Frontal cortex (tissue), 4 donors: Measurements from ENCODE around the gene YBEY. TPM values are rescaled to one million over a fixed set of nuclear protein-coding genes. Genes with fewer than 3 reads are reported as not detected.
"Not testable (repeated sequence)": the region's sequence is repeated elsewhere in the genome, so short reads cannot be mapped to it uniquely, and the experiment has no call there.

Experiments used
- DNase-seq, 2 donors: peaks; one replicate each; pipeline ENCODE4 v3.0.0; 2012; ENCODE audit warnings: low spot score in 2 of 2
- FAIRE-seq: peaks from 2 replicates; lab custom pipeline; 2012; peaks lifted over from hg19 to GRCh38; lab: Jason Lieb, UNC
- total RNA-seq: library from RNA; depleted of rRNA; stranded (reverse); fragments of >200 nt; gene quantifications from one replicate; pipeline ENCODE4 v1.2.3, GENCODE V29; 2014
- donor health status: control.
- donor health status: control.
- donor health status: control.

Gene YBEY
- total RNA-seq, 1 donor from 2014 or later = 13.0 TPM

DNA sequence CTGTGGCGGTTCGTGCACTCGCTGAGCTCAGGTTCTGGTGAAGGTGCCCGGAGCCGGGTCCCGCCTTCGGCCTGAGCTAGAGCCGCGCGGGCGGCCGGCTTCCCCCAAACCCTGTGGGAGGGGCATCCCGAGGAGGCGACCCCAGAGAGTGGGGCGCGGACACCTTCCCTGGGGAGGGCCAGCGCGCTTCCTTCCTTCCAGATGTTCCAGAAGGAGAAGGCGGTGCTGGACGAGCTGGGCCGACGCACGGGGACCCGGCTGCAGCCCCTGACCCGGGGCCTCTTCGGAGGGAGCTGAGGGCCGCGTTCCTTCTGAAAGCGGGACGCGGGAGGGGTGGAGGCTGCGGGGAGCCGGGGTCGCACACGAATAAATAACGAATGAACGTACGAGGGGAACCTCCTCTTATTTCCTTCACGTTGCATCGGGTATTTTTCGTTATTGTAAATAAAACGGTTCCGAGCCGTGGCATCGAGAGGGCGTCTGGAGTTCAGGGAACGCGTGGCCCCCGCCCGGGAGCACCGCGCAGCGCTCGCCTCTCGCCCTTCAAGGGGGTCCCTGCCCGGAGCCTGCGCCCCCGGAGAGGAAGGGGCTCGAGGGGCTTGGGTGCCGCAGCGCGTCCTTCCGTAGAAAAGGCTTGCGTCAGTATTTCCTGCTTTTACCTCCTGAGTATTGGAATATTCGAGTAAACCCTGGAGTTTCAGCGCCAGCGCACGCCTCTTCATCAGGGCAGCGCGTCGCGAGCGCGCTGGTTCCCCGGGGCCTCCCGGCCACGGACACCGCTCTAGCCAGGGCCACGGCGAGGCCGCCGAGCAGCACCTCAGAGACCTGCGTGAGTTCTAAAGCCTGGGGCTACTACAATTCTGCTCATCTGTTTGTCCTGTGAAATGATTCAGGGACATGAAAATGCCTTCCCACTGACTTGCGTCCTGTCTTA lies 11.5 kb downstream of the YBEY start:
- peak in 1 of 2 donors; percentile 54 for DNase-seq
- FAIRE-seq = no peak

GRCh38 chr21:46299167-46299566 lies 13.0 kb downstream of the YBEY start:
- FAIRE-seq = no peak

DNA sequence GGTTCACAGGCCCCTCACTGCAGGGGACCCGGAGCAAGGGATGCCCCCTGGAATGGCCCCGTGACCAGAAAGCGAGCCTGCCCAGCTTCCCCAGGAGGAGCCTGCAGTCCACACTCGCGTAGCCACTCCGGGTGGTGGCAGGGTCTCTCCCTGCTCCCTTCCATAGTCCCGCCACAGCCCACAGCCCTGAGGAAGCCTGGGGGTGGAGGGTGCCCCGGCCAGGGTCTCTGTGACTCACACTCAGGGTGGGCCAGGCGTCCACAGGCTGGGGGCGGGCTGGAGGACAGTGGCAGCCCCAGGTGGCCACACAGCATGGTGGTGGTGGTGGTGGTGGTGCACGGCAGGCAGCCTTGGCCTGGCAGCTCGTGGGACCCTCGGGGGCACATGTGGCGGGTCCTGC lies 15.6 kb downstream of the YBEY start:
- DNase-seq = no peak
- FAIRE-seq = no peak

More at GRCh38 chr21:46299167-46299566, 13.0 kb downstream of the YBEY start:
- DNase-seq = no peak

DNA sequence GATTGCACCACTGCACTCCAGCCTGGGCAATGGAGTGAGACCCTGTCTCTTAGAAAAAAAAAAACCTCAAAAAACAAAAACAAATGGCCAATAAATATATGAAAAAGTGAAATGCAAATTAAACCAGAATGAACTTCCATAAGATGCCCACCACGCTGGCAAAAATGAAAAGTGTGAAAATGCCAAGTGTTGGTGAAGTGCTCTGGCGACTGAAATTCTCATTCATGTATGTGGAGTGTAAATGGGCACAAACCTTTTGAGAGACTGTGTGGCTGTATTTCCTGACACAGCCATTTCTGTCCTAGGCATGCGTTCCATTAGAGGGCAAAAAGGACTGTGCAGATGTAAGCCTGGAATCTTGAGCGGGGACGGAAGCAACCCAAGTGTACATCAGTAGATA lies 18.3 kb downstream of the YBEY start:
- no peak for DNase-seq
- FAIRE-seq = no peak

GRCh38 chr21:46304955-46305354 lies 18.8 kb downstream of the YBEY start:
- FAIRE-seq (no peak), DNase-seq (no peak)

DNA sequence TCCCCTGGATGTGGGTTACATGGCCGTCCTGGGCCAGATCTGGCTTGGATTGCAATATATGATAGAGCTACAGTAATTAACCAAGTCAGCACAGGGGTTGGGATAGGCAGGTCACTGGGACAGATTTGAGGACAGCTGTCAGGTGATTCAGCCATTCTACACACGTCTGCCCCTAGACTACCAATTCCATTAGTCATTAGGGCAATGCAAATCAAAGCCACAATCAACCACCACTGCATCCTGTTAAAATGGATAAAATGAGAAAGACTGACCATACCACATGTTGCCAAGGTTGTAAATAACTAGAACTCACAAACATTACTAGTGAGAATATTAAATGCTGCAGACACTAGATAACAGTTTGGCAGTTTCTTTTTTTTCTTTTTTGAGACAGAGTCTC lies 21.5 kb downstream of the YBEY start:
- FAIRE-seq = no peak
- DNase-seq = no peak

GRCh38 chr21:46308431-46308830 lies 22.3 kb downstream of the YBEY start:
- DNase-seq (no peak), FAIRE-seq (no peak)

DNA sequence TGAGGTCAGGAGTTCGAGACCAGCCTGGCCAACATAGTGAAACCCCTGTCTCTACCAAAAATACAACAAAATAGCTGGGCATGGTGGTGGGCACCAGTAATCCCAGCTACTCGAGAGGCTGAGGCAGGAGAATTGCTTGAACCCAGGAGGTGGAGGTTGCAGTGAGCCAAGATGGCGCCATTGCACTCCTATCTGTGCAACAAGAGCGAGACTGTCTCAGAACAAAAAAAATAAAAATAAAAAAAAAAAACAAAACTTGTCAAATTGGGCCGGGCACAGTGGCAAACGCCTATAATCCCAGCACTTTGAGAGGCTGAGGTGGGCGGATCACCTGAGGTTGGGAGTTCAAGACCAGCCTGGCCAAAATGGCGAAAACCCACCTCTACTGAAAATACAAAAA lies 24.1 kb downstream of the YBEY start:
- not testable (repeated sequence) for FAIRE-seq, DNase-seq

DNA sequence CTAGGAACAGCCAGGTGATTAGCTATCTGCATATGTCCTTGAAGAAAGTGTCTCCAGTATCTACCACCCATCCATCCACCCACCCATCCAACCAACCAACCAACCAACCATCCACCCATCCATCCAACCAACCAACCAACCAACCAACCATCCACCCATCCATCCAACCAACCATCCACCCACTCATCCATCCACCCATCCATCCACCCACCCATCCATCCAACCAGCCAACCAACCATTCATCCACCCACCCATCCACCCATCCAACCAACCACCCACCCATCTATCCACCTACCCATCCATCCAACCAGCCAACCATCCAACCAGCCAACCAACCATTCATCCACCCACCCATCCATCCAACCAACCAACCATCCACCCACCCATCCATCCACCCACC lies 25.4 kb downstream of the YBEY start:
- FAIRE-seq (no peak), DNase-seq (no peak)

GRCh38 chr21:46312949-46313348 lies 26.8 kb downstream of the YBEY start:
- DNase-seq (no peak), FAIRE-seq (no peak)

DNA sequence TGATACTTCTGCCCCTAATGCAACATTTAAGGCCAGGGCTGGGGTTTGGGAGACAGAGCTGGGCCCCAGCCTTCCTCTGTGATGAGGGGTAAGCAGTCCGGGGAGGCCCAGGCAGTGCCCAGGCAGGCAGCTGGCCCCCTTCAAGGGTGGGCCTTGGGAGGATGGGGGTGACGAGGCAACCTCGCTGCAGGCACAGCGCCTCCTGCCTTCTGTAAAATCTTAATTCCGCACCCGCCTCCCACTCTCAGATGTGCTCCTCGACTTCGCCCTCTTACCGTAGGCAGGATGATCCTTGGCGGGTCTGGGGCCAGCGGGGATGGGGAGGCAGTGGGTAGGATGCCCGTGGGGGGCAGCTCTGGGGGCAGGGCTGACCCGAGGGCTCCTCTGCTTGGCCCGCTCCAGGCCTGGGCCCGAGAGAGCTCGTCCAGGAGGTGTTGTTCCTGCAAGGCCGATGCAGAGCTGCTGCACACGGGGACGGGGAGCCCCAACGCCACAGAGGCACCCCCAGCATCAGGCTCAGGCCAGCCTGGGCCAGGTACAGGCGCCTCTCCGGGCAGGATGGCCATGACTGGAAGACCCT lies 28.4 kb downstream of the YBEY start:
- FAIRE-seq (no peak), DNase-seq (no peak)

GRCh38 chr21:46316708-46317324 lies 30.7 kb downstream of the YBEY start:
- FAIRE-seq = no peak
- DNase-seq = no peak

GRCh38 chr21:46317710-46318463 lies 31.7 kb downstream of the YBEY start:
- no peak for DNase-seq
- FAIRE-seq = no peak

- FAIRE-seq (no peak), DNase-seq (no peak)
Observed at GRCh38 chr21:46318464-46318845, 32.3 kb downstream of the YBEY start.

DNA sequence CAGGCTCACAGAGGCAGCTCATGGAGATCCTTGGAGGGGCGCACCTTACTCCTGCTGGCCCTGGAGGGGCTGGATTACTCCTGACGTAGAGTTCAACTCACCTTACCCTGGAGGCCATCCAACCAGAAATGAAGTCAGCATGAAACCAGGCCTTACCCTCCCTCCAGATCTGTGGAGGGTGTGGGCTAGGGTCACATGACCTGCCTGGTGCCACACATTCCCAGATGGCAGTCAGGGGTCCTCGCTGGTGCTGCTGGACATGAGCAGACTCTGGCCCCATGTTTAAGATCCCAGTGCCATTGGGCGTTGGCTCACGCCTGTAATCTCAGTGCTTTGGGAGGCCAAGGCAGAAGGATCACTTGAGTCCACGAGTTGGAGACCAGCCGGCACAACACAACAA lies 33.0 kb downstream of the YBEY start:
- FAIRE-seq = no peak
- no peak for DNase-seq

- DNase-seq (no peak), FAIRE-seq (no peak)
Observed at GRCh38 chr21:46320331-46320801, 34.2 kb downstream of the YBEY start.

DNA sequence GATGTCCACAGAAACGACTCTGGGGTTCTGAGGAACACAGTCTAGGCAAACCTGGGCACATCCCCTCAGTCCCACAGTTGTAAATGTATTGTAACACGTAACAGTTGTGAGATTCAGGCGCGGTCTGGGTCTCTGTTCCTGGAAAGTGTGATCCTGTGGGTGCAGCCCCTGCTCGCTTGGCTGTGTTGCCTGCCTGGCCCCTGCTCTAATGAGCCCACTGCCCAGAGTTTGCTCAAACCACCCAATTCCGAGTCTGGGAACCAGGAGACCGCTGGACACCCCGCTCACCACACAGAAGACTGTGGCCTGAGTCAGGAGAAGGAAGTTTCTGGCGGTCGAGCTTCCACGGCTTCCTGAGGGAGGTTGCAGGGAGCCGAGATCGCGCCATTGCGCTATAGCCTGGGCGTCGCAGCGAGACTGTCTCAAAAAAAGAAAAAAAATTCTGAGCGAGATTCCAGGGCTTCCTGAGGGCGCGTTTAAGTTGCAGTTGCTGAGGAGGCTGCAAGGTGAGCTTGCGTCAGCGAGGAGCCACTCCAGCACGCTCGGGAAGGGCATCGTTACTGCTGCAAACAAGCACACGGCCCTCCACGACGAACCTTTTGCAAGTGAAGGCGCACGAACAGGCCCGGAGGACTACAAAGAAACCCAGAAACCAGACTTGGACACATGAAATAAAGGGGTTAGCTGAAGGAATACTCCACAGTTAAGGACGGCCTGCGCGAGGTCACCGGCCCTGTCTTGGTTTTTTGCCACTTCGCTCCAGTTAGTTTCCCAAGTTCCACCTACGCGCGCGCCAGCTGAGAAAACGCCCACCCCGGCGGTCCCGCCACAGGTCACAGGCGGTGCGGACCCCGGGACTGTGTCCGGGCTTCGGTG lies 36.4 kb downstream of the YBEY start:
- no peak for DNase-seq
- no peak for FAIRE-seq

DNA sequence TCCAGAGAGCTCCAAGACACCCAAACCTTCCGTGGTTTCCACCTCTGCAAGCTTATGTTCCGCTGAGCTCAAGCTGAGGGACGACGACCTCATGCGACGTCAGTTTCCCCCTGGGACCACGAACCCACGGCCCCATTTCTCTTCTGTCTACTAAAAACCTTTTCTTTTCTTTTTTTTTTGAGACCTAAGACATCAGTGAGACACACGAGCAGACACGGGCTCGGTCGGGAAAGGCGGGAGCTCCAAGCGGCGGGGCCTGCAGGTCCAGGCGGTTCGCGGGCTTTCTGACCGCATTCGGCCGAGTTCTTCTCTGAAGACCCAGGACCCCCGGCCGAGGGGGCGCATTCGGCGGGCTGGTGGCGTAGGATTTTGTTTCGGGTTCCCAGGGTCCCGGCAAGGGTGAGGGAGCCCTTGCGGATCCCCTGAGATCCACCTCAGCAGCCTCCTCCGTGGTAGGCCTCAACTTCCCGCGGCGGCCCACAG lies 37.1 kb downstream of the YBEY start:
- FAIRE-seq = no peak
- no peak for DNase-seq
